Endothelial cell of umbilical vein (primary cell): Measurements from ENCODE around the gene SMARCA4. TPM values are rescaled to one million over a fixed set of nuclear protein-coding genes. Genes with fewer than 3 reads are reported as not detected.

ENCODE experiments used
- BruUV-seq: library from RNA; stranded (reverse); fragments of 400-500 nt; replicated peaks from 2 replicates; lab custom pipeline; 2021; lab: Mats Ljungman, UMichigan
- CTCF ChIA-PET: fragments of 300-600, 350-600 bp; sonication (Branson Sonifier 250); formaldehyde crosslinking; loops from one replicate; lab custom pipeline; 2021; ENCODE audit warnings: antibody characterized with exemption, inconsistent platforms; lab: Charles Lee
- POLR2A ChIA-PET: fragments of 300-600, 350-600 bp; sonication (Branson Sonifier 250); formaldehyde crosslinking; loops from one replicate; lab custom pipeline; 2021; ENCODE audit warnings: antibody characterized with exemption, inconsistent platforms; lab: Charles Lee
- DNase-seq: peaks from one replicate; pipeline ENCODE4 v3.0.0-alpha.2; 2011; ENCODE audit warnings: low read depth, low spot score
- FAIRE-seq: peaks from 2 replicates; lab custom pipeline; 2011; peaks lifted over from hg19 to GRCh38; lab: Jason Lieb, UNC
- H2AFZ ChIP-seq: 2 replicates; pipeline ENCODE4 v1.6.0; 2012; ENCODE audit warnings: low read depth, low read length, control low read depth, inconsistent platforms
- H3K27ac ChIP-seq: 2 replicates; pipeline ENCODE4 v1.5.1; 2011; ENCODE audit warnings: low read depth, mild to moderate bottlenecking, control low read depth, low read length, moderate library complexity; ENCODE audit not compliant: insufficient read depth
- H3K27me3 ChIP-seq, 2 experiments: 2 replicates each; pipeline versions ENCODE4 v1.6.0 to v1.6.1; 2011; ENCODE audit warnings: low read length in 2 of 2, mixed read lengths in 1 of 2; ENCODE audit not compliant: control insufficient read depth in 2 of 2, insufficient read depth in 2 of 2
- H3K36me3 ChIP-seq, 2 experiments: 2 replicates in 1 of 2; 3 replicates in 1 of 2; pipeline ENCODE4 v1.5.1; 2011; ENCODE audit warnings: low read length in 2 of 2, mild to moderate bottlenecking in 1 of 2, moderate library complexity in 1 of 2; ENCODE audit not compliant: control insufficient read depth in 2 of 2, insufficient read depth in 2 of 2; ENCODE audit errors: extremely low read depth in 1 of 2
- H3K4me1 ChIP-seq: 3 replicates; pipeline ENCODE4 v1.5.1; 2011; ENCODE audit warnings: mild to moderate bottlenecking, low read length; ENCODE audit not compliant: control insufficient read depth, insufficient read depth; ENCODE audit errors: extremely low read depth
- H3K4me2 ChIP-seq: 2 replicates; pipeline ENCODE4 v1.6.1; 2011; ENCODE audit warnings: low read length, control low read depth, mixed read lengths; ENCODE audit not compliant: insufficient read depth
- H3K4me3 ChIP-seq, 3 experiments: fragments of 200-600 bp in 1 of 3; sonication (generic), shearing (Covaris generic) in 1 of 3; replicated peaks in 1 of 3; 2 replicates each; pipeline ENCODE4 v1.5.1; 2011 to 2016; ENCODE audit warnings: control low read depth in 3 of 3, low read length in 3 of 3, mild to moderate bottlenecking in 2 of 3, inconsistent platforms in 1 of 3, low read depth in 1 of 3, moderate library complexity in 1 of 3; ENCODE audit not compliant: insufficient read depth in 1 of 3
- H3K79me2 ChIP-seq: 2 replicates; pipeline ENCODE4 v1.6.0; 2012; ENCODE audit warnings: low read length, inconsistent platforms; ENCODE audit not compliant: control insufficient read depth, insufficient read depth
- H3K9ac ChIP-seq: replicated peaks from 2 replicates; pipeline ENCODE3; 2011; ENCODE audit warnings: low read length, control low read depth; ENCODE audit not compliant: insufficient read depth; ENCODE audit errors: extremely low read depth
- H3K9me1 ChIP-seq: replicated peaks from 3 replicates; pipeline ENCODE4 v1.6.0; 2011; ENCODE audit warnings: mild to moderate bottlenecking, low read length; ENCODE audit not compliant: control insufficient read depth, insufficient read depth; ENCODE audit errors: extremely low read depth
- H3K9me3 ChIP-seq: replicated peaks from 2 replicates; pipeline ENCODE4 v1.5.1; 2012; ENCODE audit warnings: low read length, inconsistent platforms; ENCODE audit not compliant: control insufficient read depth, insufficient read depth
- H4K20me1 ChIP-seq: replicated peaks from 2 replicates; pipeline ENCODE3; 2011; ENCODE audit warnings: mild to moderate bottlenecking, low read length; ENCODE audit not compliant: control insufficient read depth, insufficient read depth; ENCODE audit errors: extremely low read depth
- EZH2 ChIP-seq: IDR thresholded peaks from 2 replicates; pipeline ENCODE4 v1.6.1; 2012; ENCODE audit warnings: borderline replicate concordance, low read depth, mild to moderate bottlenecking, moderate library complexity, low read length, inconsistent platforms; ENCODE audit not compliant: severe bottlenecking
- FOS ChIP-seq: IDR thresholded peaks from 2 replicates; pipeline ENCODE4 v1.6.1; 2011; ENCODE audit warnings: mild to moderate bottlenecking, low read length, moderate library complexity, borderline replicate concordance; ENCODE audit not compliant: insufficient read depth
- GATA2 ChIP-seq: IDR thresholded peaks from 2 replicates; pipeline ENCODE4 v1.7.0; 2011; ENCODE audit warnings: low read depth, mild to moderate bottlenecking, moderate library complexity, mixed read lengths, low read length; ENCODE audit not compliant: insufficient read length, insufficient read depth
- JUN ChIP-seq: IDR thresholded peaks from 2 replicates; pipeline ENCODE4 v1.6.1; 2011; ENCODE audit warnings: borderline replicate concordance, low read depth; ENCODE audit not compliant: insufficient read length, insufficient read depth
- MYC ChIP-seq: IDR thresholded peaks from one replicate; pipeline ENCODE4 v1.6.1; 2011; ENCODE audit warnings: mild to moderate bottlenecking, low read depth, low read length
- POLR2A ChIP-seq: IDR thresholded peaks from 2 replicates; pipeline ENCODE4 v1.6.1; 2012; ENCODE audit warnings: low read depth, mild to moderate bottlenecking, control low read depth, low read length
- POLR2AphosphoS5 ChIP-seq: IDR thresholded peaks from 2 replicates; pipeline ENCODE4 v1.6.1; 2012; ENCODE audit warnings: low read depth, mild to moderate bottlenecking, control low read depth, low read length, moderate library complexity; ENCODE audit not compliant: insufficient read depth
- dilution Hi-C: fragments of 300-500 bp; cut with MboI; formaldehyde crosslinking; loops from one replicate; pipeline ENCODE4 v1.15.0; 2019; ENCODE audit warnings: low sequenced_read_pairs; ENCODE audit not compliant: extremely low pct_ligation_motif_present
- intact Hi-C: fragments of 100-400 bp; cut with micrococcal nuclease; formaldehyde crosslinking; loops from one replicate; pipeline ENCODE4 v1.10.0; 2022
- polyA plus RNA-seq, 4 experiments: library from polyadenylated mRNA; depleted of rRNA in 3 of 4; stranded (reverse) in 3 of 4; unstranded in 1 of 4; fragments of >200 nt; gene quantifications; 2 replicates each; pipeline versions ENCODE4 v1.2.1 to v1.2.3, GENCODE V29; 2011 to 2012; ENCODE audit warnings: missing spikeins in 1 of 4
- total RNA-seq: library from RNA; stranded (reverse); gene quantifications from 2 replicates; pipeline ENCODE4 v1.2.3, GENCODE V29; 2021
- TF ChIP-seq, protein P1 (sequence below): IDR thresholded peaks from 2 replicates; pipeline ENCODE4 v1.6.1; 2011; ENCODE audit not compliant: insufficient read depth, insufficient read length
- TF ChIP-seq, protein P2 (sequence below), 2 donors: IDR thresholded peaks; 1 replicate in 1 of 2; 2 replicates in 1 of 2; pipeline ENCODE4 v1.5.1; 2011; ENCODE audit warnings: low read length in 2 of 2, mild to moderate bottlenecking in 2 of 2, moderate library complexity in 2 of 2, control low read depth in 1 of 2, inconsistent platforms in 1 of 2, low read depth in 1 of 2; ENCODE audit not compliant: insufficient read depth in 1 of 2; ENCODE audit errors: extremely low read depth in 1 of 2

Gene SMARCA4
- total and polyA plus RNA-seq, 2 donors (not counting 3 experiments of a cell fraction or from before 2014, with no cell fraction given), result 65.0 to 177 TPM

DNA sequence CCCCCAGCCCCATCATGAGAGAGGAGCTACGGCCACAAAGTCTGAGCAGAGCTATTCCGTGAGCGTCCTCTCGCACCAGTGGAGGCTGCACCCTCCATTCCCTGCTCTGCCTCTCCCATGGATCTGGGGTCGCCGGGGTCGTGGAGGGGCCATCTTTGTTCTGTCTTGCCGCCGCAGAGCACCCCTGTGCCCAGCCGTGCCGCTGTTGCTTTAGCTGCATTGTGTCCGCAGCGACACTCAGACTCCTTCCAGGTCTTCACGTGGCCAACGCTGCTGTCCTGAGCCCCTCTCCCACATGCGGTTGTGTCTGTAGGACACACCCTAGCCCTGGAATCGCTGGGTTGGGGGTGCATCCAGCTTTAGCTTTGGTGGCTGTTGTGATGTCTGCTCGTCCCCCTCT, 48.2 kb upstream of the SMARCA4 start:
- intact Hi-C loops (no loop called here), dilution Hi-C loops (loop anchor here (10.0 kb wide), 1 partner anchor 112 kb away; no protein-coding TSS in a partner anchor)
- no peak overlapping the region for H2AFZ ChIP-seq
- no peaks in the 10 kb centered on the region for H3K9me1 ChIP-seq
- POLR2A ChIA-PET, result no interaction called here
- TF ChIP-seq POLR2AphosphoS5 (no peak), POLR2A (no peak), MYC (no peak), EZH2 (no peak), FOS (no peak), GATA2 (no peak), JUN (no peak)
- TF ChIP-seq, protein P1, sequence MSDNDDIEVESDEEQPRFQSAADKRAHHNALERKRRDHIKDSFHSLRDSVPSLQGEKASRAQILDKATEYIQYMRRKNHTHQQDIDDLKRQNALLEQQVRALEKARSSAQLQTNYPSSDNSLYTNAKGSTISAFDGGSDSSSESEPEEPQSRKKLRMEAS, result no peak
- TF ChIP-seq, protein P2, sequence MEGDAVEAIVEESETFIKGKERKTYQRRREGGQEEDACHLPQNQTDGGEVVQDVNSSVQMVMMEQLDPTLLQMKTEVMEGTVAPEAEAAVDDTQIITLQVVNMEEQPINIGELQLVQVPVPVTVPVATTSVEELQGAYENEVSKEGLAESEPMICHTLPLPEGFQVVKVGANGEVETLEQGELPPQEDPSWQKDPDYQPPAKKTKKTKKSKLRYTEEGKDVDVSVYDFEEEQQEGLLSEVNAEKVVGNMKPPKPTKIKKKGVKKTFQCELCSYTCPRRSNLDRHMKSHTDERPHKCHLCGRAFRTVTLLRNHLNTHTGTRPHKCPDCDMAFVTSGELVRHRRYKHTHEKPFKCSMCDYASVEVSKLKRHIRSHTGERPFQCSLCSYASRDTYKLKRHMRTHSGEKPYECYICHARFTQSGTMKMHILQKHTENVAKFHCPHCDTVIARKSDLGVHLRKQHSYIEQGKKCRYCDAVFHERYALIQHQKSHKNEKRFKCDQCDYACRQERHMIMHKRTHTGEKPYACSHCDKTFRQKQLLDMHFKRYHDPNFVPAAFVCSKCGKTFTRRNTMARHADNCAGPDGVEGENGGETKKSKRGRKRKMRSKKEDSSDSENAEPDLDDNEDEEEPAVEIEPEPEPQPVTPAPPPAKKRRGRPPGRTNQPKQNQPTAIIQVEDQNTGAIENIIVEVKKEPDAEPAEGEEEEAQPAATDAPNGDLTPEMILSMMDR (IDR thresholded peaks at IDR 0.05; ENCODE audit: extremely low read depth in 1 of 2, insufficient read depth in 1 of 2, low read depth in 1 of 2, low read length in 2 of 2), result no peak
- H3K4me3 ChIP-seq, result no peak overlapping the region
- no peak overlapping the region for H3K4me2 ChIP-seq
- DNase-seq, result no peak
- no peaks in the 10 kb centered on the region for H4K20me1 ChIP-seq
- peaks cover 0 to 43% of the 10 kb centered on the region in 2 experiments for H3K36me3 ChIP-seq
- no peaks in the 10 kb centered on the region for H3K27me3 ChIP-seq
- no peak overlapping the region for H3K9ac ChIP-seq
- no peaks in the 10 kb centered on the region for H3K9me3 ChIP-seq
- CTCF ChIA-PET, result interaction anchor here (0.9 to 1.3 kb wide), 3 partner anchors 14 to 40 kb away, joined by 3 to 4 read pairs (median 3); no protein-coding TSS in a partner anchor
- no peaks in the 10 kb centered on the region for H3K4me1 ChIP-seq
- H3K79me2 ChIP-seq, result no peaks in the 10 kb centered on the region
- H3K27ac ChIP-seq, result no peak overlapping the region
- no peak for FAIRE-seq
- no TSS peak for BruUV-seq
